22Rv1 (cell line): Measurements from ENCODE around the gene FKBP15.

Experiments used
- CTCF ChIP-seq: fragments of 450-650 bp; IDR thresholded peaks from 2 replicates; pipeline ENCODE4 v1.5.1; 2017; ENCODE audit warnings: mild to moderate bottlenecking
- ZFX ChIP-seq: fragments of 450-650 bp; IDR thresholded peaks from 2 replicates; pipeline ENCODE4 v1.6.1; 2017; ENCODE audit warnings: antibody characterized with exemption, borderline replicate concordance

DNA sequence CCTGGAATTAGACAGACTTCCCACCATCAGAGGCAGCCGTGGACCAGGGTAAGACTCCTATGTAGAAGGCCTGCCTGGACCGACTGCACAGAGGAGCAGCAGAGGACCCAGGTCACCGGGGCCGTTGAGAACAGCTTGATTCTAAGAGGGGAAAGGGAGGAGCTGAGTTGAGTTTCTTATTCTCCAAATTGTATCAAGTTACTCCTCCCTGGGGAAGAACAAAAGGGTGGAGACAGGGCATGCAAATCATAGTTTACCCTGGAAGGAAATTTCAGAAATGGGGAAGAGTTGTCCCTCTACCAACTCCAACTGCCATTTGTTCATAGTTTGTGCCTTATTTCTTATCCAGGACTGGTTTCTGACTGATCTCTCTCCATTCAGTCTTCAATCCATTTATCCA is 91.2 kb downstream of the FKBP15 start:
- TF ChIP-seq CTCF (no peak), ZFX (no peak)
